GM18870 (cell line): ENCODE results near the gene USP3.
A peak's percentile ranks its signal among the peaks of the same experiment; 100 is the strongest.

ENCODE experiments used
- ATAC-seq: cut with Tn5 transposase; IDR thresholded peaks from one replicate; pipeline ENCODE4 v1.9.1; 2021; ENCODE audit warnings: moderate library complexity; ENCODE audit not compliant: unreplicated experiment

The USP3 gene, protein sequence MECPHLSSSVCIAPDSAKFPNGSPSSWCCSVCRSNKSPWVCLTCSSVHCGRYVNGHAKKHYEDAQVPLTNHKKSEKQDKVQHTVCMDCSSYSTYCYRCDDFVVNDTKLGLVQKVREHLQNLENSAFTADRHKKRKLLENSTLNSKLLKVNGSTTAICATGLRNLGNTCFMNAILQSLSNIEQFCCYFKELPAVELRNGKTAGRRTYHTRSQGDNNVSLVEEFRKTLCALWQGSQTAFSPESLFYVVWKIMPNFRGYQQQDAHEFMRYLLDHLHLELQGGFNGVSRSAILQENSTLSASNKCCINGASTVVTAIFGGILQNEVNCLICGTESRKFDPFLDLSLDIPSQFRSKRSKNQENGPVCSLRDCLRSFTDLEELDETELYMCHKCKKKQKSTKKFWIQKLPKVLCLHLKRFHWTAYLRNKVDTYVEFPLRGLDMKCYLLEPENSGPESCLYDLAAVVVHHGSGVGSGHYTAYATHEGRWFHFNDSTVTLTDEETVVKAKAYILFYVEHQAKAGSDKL

DNA sequence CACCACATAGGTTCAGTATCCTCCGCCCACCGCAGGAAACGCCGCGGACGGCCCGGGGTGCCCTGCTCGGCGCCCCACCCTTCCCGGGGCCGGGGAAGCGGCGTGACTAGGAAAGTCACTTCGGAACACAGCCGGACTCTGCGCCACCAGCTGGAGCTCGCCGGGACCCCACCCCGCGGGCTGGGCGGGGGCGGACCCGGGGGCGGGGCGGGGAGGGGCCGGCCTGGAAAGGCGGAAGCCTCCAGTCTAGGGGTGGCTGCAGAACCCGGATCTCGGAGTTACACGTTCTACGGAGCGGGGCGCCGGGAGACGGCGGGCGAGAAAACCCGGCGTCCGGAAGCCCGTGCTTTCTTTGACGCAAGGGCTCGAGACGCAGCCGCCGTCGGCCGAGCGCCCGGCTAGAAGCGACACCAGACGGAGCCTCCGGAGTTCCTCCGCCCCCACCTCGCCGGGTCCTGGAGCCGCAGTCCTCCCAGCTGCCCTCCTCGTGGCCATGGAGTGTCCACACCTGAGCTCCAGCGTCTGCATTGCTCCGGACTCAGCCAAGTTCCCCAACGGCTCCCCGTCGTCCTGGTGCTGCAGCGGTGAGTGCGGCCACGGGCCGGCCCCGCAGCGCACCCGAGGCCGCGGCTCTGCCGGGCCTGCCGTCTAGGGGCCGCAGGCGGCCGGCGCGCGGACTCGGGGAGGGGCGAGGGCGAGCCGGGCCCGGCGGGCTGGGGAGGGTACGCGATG lies at the start of gene USP3:
TSS of gene USP3 (plus strand) at position 347 of the 732 bp plus-strand sequence. CDS start at position 494, 147 bp downstream.
- peak; percentile 41 for ATAC-seq

- ATAC-seq = no peak
Observed at GRCh38 chr15:63456258-63456657, 48.1 kb upstream of the USP3 start.

DNA sequence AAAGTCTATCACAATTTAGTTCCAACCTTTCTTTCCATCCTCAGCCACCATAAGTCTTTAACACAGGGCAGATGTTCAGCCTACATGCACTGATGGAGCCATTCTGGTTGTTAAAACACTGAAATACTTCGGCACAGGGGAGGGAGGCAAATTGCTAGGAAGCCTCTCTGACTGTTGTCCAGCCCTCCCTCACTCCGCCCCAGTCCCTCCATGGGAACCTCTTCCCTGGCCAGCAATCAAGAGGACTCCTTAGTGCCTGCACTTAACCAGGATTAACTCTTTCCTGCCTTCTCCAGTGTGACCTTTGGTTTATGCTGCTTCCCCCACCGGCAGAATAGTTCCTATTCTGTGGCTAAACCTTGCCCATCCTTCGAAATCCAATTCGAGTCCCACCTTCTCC lies 47.0 kb upstream of the USP3 start:
- ATAC-seq = no peak

DNA sequence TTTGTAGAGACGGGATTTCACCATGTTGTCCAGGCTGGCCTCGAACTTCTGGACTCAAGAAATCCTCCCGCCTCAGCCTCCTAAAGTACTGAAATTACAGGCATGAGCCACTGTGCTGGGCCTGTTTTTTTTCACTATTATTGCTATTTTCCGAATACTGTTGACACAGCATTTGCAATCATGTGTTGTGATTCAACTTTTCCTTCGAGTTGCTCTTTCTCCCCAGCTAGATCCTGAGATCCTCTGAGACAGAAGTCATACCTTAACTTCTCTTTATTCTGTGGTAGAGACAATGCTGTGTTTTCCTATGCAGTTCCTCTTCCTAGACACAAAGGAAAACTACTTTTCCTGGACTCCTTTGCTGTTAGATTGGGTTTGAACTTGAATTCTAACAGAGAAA lies 46.4 kb upstream of the USP3 start:
- ATAC-seq = no peak

- ATAC-seq = no peak
Observed at GRCh38 chr15:63458794-63459395, 45.5 kb upstream of the USP3 start.

DNA sequence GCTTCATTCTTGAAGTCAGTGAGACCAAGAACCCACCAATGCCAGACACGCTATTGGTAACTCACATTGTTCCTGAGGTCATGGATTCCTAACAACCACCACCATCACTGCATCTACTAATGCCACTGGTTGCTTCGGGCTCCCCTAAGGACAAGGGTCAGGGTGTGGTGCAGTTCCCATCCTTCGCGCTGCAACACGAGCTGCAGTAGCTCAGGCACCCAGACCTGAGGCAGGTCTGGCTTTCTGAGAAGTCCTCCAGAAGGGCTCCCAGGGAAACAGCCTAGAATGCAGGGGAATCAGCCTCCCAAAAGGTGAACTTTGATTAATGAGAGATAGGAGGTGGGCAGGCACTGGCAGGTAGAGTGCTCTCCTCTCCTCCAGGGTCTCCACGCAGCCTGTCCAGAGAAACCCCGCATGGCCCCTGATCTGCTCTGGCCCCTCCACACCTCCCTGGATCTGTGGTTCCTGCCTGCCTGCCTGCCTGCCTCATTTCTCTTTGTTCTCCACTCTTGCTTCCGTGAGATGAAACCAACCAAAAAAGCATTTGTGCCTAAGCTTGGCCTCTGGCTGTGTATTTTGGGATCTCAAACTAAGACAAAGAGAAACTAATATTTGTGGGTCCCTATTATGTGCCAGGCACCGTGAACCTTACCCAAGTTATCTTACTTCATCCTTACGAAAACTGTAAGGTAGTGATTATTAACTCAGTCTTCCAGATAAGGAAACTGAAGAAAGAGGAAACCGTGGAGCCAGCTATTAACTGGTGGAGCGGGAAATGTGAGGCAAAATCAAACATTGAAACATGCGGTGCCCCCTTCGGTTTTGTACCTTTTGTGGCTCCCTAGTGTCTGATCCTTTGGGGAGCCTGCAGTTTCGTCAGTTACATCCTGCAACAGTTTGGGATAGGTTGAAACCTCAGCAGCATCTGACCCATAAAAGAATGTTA lies 43.9 kb upstream of the USP3 start:
- ATAC-seq = no peak

DNA sequence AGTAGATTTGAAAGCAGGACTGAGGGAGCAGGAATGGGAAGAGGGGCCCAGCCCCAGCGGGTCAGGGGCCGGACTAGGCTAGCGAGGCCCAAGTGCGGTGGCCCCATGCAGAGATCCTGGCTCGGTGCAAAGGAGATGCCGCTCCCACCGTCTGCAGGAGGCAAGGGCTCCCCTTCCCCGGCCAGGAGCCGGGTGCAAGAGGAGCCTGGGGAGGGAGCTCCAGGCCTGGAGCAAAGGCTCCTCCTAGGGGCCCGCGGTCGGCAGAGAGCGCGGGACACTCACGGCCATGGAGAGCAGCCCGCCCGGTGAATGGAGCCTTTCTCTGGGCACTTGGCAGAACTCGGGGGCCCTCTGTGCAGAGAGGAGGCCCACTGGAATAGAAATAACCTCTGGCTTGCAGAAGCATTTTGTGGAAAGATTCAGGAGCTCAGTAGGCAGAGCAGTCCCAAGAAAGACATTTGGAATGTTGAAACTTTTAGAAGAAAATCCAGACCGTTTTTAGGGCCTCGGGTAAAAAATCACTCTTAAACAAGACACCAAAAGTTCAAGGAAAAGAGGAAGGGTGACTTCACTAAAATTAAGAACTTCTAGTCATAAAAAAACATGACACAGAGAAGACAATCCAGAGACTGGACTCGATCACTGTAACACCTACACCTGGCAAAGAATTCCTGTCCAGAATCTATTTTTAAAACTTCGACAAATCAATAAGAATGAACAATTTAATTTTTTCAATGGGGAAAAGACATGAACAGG lies 43.0 kb upstream of the USP3 start:
- ATAC-seq = no peak

DNA sequence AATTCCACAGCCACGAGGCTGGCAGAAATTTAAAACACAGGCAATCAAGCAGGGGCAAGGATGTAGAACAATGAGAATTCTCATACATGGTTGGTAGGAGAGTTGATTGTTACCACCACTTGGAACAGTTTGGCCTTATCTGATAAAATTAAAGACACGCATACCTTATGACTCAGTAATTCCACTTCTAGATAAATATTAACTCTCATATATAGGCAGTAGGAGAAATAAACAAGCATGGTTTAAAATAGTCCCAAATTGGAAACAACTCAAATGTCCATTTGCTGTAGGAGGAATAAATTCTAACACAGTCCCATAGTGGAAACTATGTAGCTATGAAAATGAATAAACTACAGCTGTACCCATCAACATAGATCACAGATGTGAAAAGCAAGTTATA lies 42.3 kb upstream of the USP3 start:
- no peak for ATAC-seq

DNA sequence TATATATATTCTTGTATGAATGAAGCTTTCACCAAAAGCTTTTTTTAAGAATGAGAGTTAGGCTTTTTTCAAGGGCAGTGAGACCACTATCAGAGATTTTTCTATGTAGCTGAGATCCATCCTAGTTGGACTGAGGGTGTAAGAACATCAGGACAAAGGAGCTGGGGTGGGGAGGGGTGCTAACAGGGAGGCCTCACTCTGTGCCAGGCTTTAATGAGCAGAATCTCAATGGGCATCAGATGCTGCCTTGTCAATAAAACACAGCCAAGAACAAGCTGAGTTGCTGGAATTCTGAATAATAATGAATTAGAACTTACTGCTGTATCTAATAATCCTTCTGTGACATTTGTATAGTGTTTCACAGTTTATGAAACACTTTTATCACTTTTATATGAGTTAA lies 41.4 kb upstream of the USP3 start:
- no peak for ATAC-seq

- no peak for ATAC-seq
Observed at GRCh38 chr15:63463793-63464192, 40.6 kb upstream of the USP3 start.

DNA sequence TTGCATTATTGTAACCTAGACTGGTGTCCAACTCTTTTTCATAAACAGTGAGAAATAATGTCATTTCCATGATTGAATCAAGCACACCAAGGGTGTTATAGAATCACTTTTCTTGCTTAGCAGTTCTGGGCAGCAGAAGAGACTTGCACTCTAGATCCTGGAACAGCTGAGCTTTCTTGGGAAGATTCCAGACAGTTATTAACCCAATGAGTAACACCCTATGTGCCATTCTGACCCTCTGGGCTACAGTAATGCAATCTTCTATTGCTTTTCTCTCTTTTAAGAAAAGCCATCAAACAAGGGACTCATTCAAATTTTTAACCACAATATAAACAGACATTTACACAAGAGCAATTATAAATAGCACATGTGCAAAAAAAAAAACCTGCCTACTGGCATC lies 39.3 kb upstream of the USP3 start:
- ATAC-seq = no peak

DNA sequence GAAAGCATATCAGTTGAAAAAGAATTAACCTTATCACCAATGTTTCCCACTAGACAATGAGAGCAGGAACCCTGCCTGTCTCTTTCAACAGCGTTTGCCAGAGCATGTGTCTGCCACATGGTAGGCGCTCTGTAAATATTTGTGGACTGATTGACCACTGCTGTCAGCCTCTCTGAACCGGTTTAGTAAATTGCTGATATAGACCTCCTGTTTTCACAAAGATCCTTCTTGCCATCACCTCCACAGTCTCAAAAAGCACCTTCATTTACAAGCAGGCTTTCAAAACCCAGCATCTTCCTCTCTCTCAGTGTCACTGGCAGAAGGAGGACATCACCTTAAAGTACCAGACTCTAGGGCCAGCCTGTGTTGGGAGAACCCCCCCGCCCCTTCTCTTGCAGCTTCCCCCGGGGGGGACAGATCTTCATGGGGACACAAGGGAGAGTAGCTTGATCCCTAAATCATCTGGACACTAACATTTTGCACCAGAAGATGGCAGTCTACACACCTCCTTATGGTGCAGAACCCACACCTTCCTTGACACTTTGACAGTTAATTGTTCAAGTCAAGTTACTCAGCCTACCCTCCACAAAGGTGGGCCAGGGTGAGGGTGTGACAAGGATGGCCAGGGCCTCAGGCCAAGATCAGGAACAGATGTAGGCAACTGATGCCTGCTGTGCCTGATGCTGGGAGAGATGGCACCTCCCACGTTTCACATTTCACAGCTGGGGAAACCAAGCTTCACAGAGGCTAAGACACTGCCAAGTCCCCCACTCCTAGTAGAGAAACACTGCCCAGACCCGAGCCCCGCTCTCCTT lies 37.8 kb upstream of the USP3 start:
- peak; percentile 50 for ATAC-seq

GRCh38 chr15:63469190-63469589 lies 35.2 kb upstream of the USP3 start:
- no peak for ATAC-seq

- no peak for ATAC-seq
Observed at GRCh38 chr15:63469984-63470383, 34.4 kb upstream of the USP3 start.

DNA sequence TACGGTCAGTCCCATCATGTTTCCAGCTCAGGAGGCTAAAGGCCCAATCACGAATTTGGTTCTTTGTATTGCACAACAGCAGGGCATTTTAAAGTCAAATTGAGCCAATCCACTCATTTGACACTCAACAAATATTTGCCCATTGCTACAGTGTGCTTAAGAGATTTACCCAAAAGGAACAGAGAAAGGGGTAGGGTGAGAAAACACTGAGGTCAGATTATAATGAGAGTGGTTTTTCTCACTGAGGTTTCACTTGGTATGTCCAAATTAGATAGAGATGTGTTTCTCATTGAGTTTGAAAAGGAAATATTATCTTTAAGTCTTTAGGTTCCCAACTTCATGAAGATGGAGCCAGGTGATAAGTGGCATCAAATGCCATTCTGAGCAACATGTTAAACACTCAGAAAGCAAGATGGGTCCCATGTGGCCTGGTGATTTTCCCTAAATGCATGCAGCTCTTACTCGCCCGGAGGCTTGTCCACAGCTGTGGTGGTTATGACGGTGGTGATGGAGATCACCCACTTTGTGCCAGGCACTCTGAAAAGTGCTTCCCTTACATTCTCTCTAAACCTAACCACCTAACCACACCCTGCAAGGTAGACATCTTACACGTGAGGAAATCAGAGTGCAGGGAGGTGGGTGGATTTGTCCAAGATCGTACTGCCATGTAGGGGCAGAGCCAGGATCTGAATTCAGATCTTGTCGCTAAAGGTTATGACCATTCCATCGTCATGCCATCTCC lies 31.2 kb upstream of the USP3 start:
- no peak for ATAC-seq

- ATAC-seq = no peak
Observed at GRCh38 chr15:63473749-63473998, 30.7 kb upstream of the USP3 start.

- peak; percentile 56 for ATAC-seq
Observed at GRCh38 chr15:63473999-63474809, 30.2 kb upstream of the USP3 start.

GRCh38 chr15:63474810-63475316 lies 29.5 kb upstream of the USP3 start:
- ATAC-seq = peak; percentile 59
